ENCODE results near the gene USF1.

USF1 gene

GRCh38 chr1:161089251-161089924 lies 43.6 kb upstream of the USF1 start, which contains the start of gene NECTIN4:
TSS of gene NECTIN4 (minus strand) at chr1:161089558. CDS start at chr1:161089296, 262 bp downstream.
- no peak for DNase-seq (ENCODE audit: low spot score)
- Histone ChIP-seq H3K18ac (ENCODE audit: low read length) (no peak within 1 kb of the TSS), H3K9ac (ENCODE audit: low read depth, low read length, poor library complexity) (no peak within 1 kb of the TSS), H4K8ac (ENCODE audit: low read depth, low read length) (no peak within 1 kb of the TSS), H2BK15ac (ENCODE audit: low read length) (no peak within 1 kb of the TSS), H3K4me3 (ENCODE audit: low read length in 2 of 2) (no peak within 1 kb of the TSS), H3K27ac (replicated peaks; ENCODE audit: low read length) (no peak within 1 kb of the TSS), H3K4ac (ENCODE audit: low read length) (no peak within 1 kb of the TSS), H3K4me1 (ENCODE audit: control insufficient read depth in 2 of 2, insufficient read depth in 1 of 2, low read depth in 1 of 2, low read length in 2 of 2) (peaks cover 0 to 2% of the 10 kb centered on the region in 2 donors), H2AFZ (ENCODE audit: low read length) (no peak within 1 kb of the TSS), H3K14ac (ENCODE audit: low read length) (no peak within 1 kb of the TSS), H4K91ac (ENCODE audit: low read depth, low read length, poor library complexity) (no peak within 1 kb of the TSS), H2AK5ac (ENCODE audit: low read depth, low read length) (peak within 1 kb of the TSS; percentile 19), H2BK5ac (ENCODE audit: low read length) (peak within 1 kb of the TSS; percentile 31), H3K9me3 (replicated peaks in 1 of 2; ENCODE audit: control insufficient read depth in 2 of 2, insufficient read depth in 1 of 2, low read depth in 1 of 2, low read length in 2 of 2) (no peaks in the 10 kb centered on the region), H3K36me3 (replicated peaks in 1 of 2; ENCODE audit: control insufficient read depth in 2 of 2, insufficient read depth in 2 of 2, low read length in 2 of 2) (no peaks in the 10 kb centered on the region), H3K4me2 (ENCODE audit: insufficient read depth, low read length, poor library complexity, severe bottlenecking) (no peak within 1 kb of the TSS), H3K79me1 (ENCODE audit: low read depth, low read length) (no peaks in the 10 kb centered on the region), H3K27me3 (ENCODE audit: control insufficient read depth in 3 of 3, insufficient read depth in 3 of 3, low read depth in 1 of 3, low read length in 3 of 3) (peaks cover 0 to 56% (median 0%) of the 10 kb centered on the region in 3 experiments), H3K23ac (ENCODE audit: low read depth, low read length, poor library complexity) (no peak within 1 kb of the TSS), H2BK120ac (ENCODE audit: low read depth, low read length) (no peak within 1 kb of the TSS), H2BK12ac (ENCODE audit: low read length) (no peak within 1 kb of the TSS)
- WGBS, 2 donors (ENCODE audit: extremely low coverage in 2 of 2, insufficient read length in 2 of 2, insufficient replicate concordance in 1 of 2): no CpG with 5 or more reads among the region's 22 CpGs

- no peaks in the 10 kb centered on the region for H3K79me1 ChIP-seq (ENCODE audit: low read depth, low read length)
- no peak overlapping the region for H4K91ac ChIP-seq (ENCODE audit: low read depth, low read length, poor library complexity)
- no peak overlapping the region for H3K23ac ChIP-seq (ENCODE audit: low read depth, low read length, poor library complexity)
- H3K9ac ChIP-seq (ENCODE audit: low read depth, low read length, poor library complexity): no peak overlapping the region
- no peaks in the 10 kb centered on the region for H3K36me3 ChIP-seq (replicated peaks in 1 of 2; ENCODE audit: control insufficient read depth in 2 of 2, insufficient read depth in 2 of 2, low read length in 2 of 2)
- H2BK5ac ChIP-seq (ENCODE audit: low read length): peak overlapping the region; percentile 31
- no CpG with 5 or more reads among the region's 3 CpGs for WGBS, 2 donors (ENCODE audit: extremely low coverage in 2 of 2, insufficient read length in 2 of 2, insufficient replicate concordance in 1 of 2)
- no peak overlapping the region for H3K14ac ChIP-seq (ENCODE audit: low read length)
- H3K9me3 ChIP-seq (replicated peaks in 1 of 2; ENCODE audit: control insufficient read depth in 2 of 2, insufficient read depth in 1 of 2, low read depth in 1 of 2, low read length in 2 of 2): no peaks in the 10 kb centered on the region
- no peak overlapping the region for H3K4me2 ChIP-seq (ENCODE audit: insufficient read depth, low read length, poor library complexity, severe bottlenecking)
- no peak overlapping the region for H2BK15ac ChIP-seq (ENCODE audit: low read length)
- peaks cover 0 to 2% of the 10 kb centered on the region in 2 donors for H3K4me1 ChIP-seq (ENCODE audit: control insufficient read depth in 2 of 2, insufficient read depth in 1 of 2, low read depth in 1 of 2, low read length in 2 of 2)
- no peak overlapping the region for H3K4me3 ChIP-seq (ENCODE audit: low read length in 2 of 2)
- no peak for DNase-seq (ENCODE audit: low spot score)
- H2BK12ac ChIP-seq (ENCODE audit: low read length): no peak overlapping the region
- H4K8ac ChIP-seq (ENCODE audit: low read depth, low read length): no peak overlapping the region
- H3K27me3 ChIP-seq (ENCODE audit: control insufficient read depth in 3 of 3, insufficient read depth in 3 of 3, low read depth in 1 of 3, low read length in 3 of 3): peaks cover 0 to 56% (median 0%) of the 10 kb centered on the region in 3 experiments
- H2AFZ ChIP-seq (ENCODE audit: low read length): no peak overlapping the region
- H2AK5ac ChIP-seq (ENCODE audit: low read depth, low read length): no peak overlapping the region
- H3K18ac ChIP-seq (ENCODE audit: low read length): no peak overlapping the region
- no peak overlapping the region for H3K4ac ChIP-seq (ENCODE audit: low read length)
- no peak overlapping the region for H2BK120ac ChIP-seq (ENCODE audit: low read depth, low read length)
- H3K27ac ChIP-seq (replicated peaks; ENCODE audit: low read length): no peak overlapping the region
Observed at GRCh38 chr1:161088587-161089110, 42.9 kb upstream of the USF1 start.

GRCh38 chr1:161086457-161086856 lies 40.7 kb upstream of the USF1 start:
- Histone ChIP-seq H3K23ac (ENCODE audit: low read depth, low read length, poor library complexity) (no peak overlapping the region), H3K4me3 (ENCODE audit: low read length in 2 of 2) (no peak overlapping the region), H3K27me3 (ENCODE audit: control insufficient read depth in 3 of 3, insufficient read depth in 3 of 3, low read depth in 1 of 3, low read length in 3 of 3) (peaks cover 0 to 47% (median 0%) of the 10 kb centered on the region in 3 experiments), H2AK5ac (ENCODE audit: low read depth, low read length) (peak overlapping the region; percentile 35), H2BK120ac (ENCODE audit: low read depth, low read length) (no peak overlapping the region), H3K4me1 (ENCODE audit: control insufficient read depth in 2 of 2, insufficient read depth in 1 of 2, low read depth in 1 of 2, low read length in 2 of 2) (peaks cover 0 to 2% of the 10 kb centered on the region in 2 donors), H4K91ac (ENCODE audit: low read depth, low read length, poor library complexity) (no peak overlapping the region), H4K8ac (ENCODE audit: low read depth, low read length) (no peak overlapping the region), H2AFZ (ENCODE audit: low read length) (no peak overlapping the region), H2BK15ac (ENCODE audit: low read length) (no peak overlapping the region), H3K4me2 (ENCODE audit: insufficient read depth, low read length, poor library complexity, severe bottlenecking) (no peak overlapping the region), H2BK12ac (ENCODE audit: low read length) (no peak overlapping the region), H3K14ac (ENCODE audit: low read length) (no peak overlapping the region), H3K9ac (ENCODE audit: low read depth, low read length, poor library complexity) (no peak overlapping the region), H2BK5ac (ENCODE audit: low read length) (no peak overlapping the region), H3K36me3 (replicated peaks in 1 of 2; ENCODE audit: control insufficient read depth in 2 of 2, insufficient read depth in 2 of 2, low read length in 2 of 2) (no peaks in the 10 kb centered on the region), H3K18ac (ENCODE audit: low read length) (no peak overlapping the region), H3K4ac (ENCODE audit: low read length) (no peak overlapping the region), H3K27ac (replicated peaks; ENCODE audit: low read length) (no peak overlapping the region), H3K79me1 (ENCODE audit: low read depth, low read length) (no peaks in the 10 kb centered on the region), H3K9me3 (replicated peaks in 1 of 2; ENCODE audit: control insufficient read depth in 2 of 2, insufficient read depth in 1 of 2, low read depth in 1 of 2, low read length in 2 of 2) (no peaks in the 10 kb centered on the region)
- DNase-seq (ENCODE audit: low spot score): no peak
- WGBS, 2 donors (ENCODE audit: extremely low coverage in 2 of 2, insufficient read length in 2 of 2, insufficient replicate concordance in 1 of 2): no CpG with 5 or more reads among the region's 4 CpGs

- no peak overlapping the region for H2BK5ac ChIP-seq (ENCODE audit: low read length)
- H3K4ac ChIP-seq (ENCODE audit: low read length): no peak overlapping the region
- H2BK12ac ChIP-seq (ENCODE audit: low read length): no peak overlapping the region
- no peak overlapping the region for H2AFZ ChIP-seq (ENCODE audit: low read length)
- H3K27ac ChIP-seq (replicated peaks; ENCODE audit: low read length): no peak overlapping the region
- H3K18ac ChIP-seq (ENCODE audit: low read length): no peak overlapping the region
- H2BK15ac ChIP-seq (ENCODE audit: low read length): no peak overlapping the region
- WGBS, 2 donors (ENCODE audit: extremely low coverage in 2 of 2, insufficient read length in 2 of 2, insufficient replicate concordance in 1 of 2): no CpG with 5 or more reads among the region's 2 CpGs
- no peaks in the 10 kb centered on the region for H3K79me1 ChIP-seq (ENCODE audit: low read depth, low read length)
- no peak overlapping the region for H3K4me2 ChIP-seq (ENCODE audit: insufficient read depth, low read length, poor library complexity, severe bottlenecking)
- H2AK5ac ChIP-seq (ENCODE audit: low read depth, low read length): no peak overlapping the region
- no peak overlapping the region for H3K14ac ChIP-seq (ENCODE audit: low read length)
- H3K27me3 ChIP-seq (ENCODE audit: control insufficient read depth in 3 of 3, insufficient read depth in 3 of 3, low read depth in 1 of 3, low read length in 3 of 3): peaks cover 0 to 39% (median 0%) of the 10 kb centered on the region in 3 experiments
- H4K8ac ChIP-seq (ENCODE audit: low read depth, low read length): no peak overlapping the region
- no peaks in the 10 kb centered on the region for H3K36me3 ChIP-seq (replicated peaks in 1 of 2; ENCODE audit: control insufficient read depth in 2 of 2, insufficient read depth in 2 of 2, low read length in 2 of 2)
- H3K23ac ChIP-seq (ENCODE audit: low read depth, low read length, poor library complexity): no peak overlapping the region
- DNase-seq (ENCODE audit: low spot score): no peak
- no peak overlapping the region for H3K9ac ChIP-seq (ENCODE audit: low read depth, low read length, poor library complexity)
- H3K4me1 ChIP-seq (ENCODE audit: control insufficient read depth in 2 of 2, insufficient read depth in 1 of 2, low read depth in 1 of 2, low read length in 2 of 2): peaks cover 3 to 6% of the 10 kb centered on the region in 2 donors
- H2BK120ac ChIP-seq (ENCODE audit: low read depth, low read length): no peak overlapping the region
- H3K4me3 ChIP-seq (ENCODE audit: low read length in 2 of 2): no peak overlapping the region
- H4K91ac ChIP-seq (ENCODE audit: low read depth, low read length, poor library complexity): no peak overlapping the region
- H3K9me3 ChIP-seq (replicated peaks in 1 of 2; ENCODE audit: control insufficient read depth in 2 of 2, insufficient read depth in 1 of 2, low read depth in 1 of 2, low read length in 2 of 2): no peaks in the 10 kb centered on the region
Observed at GRCh38 chr1:161085165-161085564, 39.4 kb upstream of the USF1 start.

All from neuronal stem cell (in vitro differentiated cells).